Occipital lobe (tissue), 2 donors: ENCODE results near the gene NGB. TPM values are rescaled to one million over a fixed set of nuclear protein-coding genes. Genes with fewer than 3 reads are reported as not detected.

Source experiments
- DNase-seq: peaks from one replicate; lab custom pipeline; 2025; lab: John Stamatoyannopoulos, UW
- total RNA-seq: library from RNA; depleted of rRNA; stranded (reverse); fragments of >200 nt; gene quantifications from one replicate; pipeline ENCODE4 v1.2.3, GENCODE V29; 2014

NGB gene
- total RNA-seq, 1 donor from 2014 or later, result 4.1 TPM

DNA sequence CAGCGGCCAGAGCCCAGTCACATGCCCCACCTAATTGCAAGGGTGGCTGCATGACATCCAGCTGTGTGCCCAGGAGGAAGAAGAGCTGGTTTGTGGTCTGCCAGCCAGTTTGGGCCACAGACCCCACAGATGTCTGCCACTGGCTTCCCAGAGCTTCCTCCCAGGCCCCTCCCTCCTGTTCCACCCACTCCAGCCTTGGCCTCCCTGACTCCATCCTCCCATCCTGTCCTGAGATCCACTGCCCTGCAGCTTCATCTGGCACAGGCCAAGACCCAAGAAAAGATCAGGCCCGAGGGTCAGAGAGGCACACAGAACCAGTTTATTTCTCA is 5.9 kb downstream of the NGB start:
- no peak for DNase-seq

DNA sequence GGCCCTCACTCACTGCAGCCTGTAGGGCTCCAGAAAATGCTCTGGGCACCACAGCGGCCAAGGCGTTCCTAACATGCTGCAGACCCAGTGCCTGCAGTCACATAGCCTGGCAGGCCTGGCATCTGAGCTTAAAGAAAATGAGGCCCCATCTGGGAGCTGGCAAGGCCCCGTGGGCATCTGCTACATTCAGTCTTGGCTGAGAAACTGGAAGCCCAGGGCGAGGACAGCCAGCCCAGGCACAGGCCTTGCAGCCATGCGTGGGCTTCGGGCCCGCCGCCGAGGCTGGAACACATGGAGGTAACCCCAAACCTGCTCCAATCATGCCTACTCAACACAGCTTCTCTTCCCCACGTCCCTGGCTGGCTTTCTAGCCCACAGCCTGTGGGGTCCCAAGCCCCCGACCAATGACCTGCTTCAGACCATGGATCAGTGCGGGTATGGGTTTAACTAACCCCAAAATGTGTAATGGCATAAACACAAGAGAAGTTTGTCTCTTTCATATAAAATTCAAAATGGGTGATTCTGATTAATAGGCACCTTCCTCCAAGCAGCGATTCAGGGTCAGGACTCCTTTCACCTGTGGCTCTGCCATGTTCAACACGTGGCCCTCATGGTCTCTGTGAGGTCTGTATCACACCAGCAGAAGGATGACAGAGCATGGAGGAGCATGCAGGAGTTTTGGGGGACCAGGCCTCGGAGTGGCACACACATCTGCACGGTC is 6.4 kb downstream of the NGB start:
- DNase-seq, result no peak

DNA sequence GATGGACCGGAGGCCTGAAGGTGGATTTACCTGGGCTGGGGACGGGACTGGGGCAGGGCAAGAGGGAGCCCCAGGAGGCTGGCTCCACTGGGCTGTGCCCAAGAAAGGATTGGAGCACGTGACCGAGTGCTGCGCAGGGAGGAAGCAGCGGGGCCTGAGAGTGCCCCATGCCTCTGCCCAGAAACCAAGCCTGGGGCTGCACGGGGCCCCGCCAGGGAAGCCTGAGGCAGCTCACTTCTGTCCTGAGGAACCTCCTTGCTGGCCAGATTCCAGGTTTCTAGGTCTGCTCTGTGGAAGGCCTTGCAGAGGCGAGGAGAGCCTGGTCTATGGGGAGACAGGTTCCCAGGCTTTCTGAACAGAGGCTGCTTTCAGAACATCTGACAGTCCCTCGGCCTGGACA is 10.4 kb downstream of the NGB start:
- no peak for DNase-seq

DNA sequence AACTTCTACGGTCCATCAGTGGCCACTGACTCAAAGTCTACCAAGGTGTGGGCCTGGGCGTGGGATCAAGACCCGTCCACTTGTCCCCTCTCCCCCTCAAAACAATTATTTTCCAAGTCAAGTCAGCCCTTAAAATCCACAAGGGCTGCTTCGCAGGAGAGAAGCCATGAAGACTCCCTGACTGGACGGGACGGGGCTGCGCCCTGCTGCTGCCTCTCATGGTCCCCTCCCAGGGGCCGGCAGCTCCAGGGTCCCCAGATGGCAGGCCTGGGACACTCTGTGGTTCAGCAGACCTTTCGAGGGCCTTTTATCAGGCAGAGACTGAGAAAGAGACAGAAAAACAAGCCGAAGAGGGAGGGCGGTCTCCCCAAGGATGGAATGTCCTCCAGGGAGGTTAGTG is 10.8 kb downstream of the NGB start:
- DNase-seq, result no peak

DNA sequence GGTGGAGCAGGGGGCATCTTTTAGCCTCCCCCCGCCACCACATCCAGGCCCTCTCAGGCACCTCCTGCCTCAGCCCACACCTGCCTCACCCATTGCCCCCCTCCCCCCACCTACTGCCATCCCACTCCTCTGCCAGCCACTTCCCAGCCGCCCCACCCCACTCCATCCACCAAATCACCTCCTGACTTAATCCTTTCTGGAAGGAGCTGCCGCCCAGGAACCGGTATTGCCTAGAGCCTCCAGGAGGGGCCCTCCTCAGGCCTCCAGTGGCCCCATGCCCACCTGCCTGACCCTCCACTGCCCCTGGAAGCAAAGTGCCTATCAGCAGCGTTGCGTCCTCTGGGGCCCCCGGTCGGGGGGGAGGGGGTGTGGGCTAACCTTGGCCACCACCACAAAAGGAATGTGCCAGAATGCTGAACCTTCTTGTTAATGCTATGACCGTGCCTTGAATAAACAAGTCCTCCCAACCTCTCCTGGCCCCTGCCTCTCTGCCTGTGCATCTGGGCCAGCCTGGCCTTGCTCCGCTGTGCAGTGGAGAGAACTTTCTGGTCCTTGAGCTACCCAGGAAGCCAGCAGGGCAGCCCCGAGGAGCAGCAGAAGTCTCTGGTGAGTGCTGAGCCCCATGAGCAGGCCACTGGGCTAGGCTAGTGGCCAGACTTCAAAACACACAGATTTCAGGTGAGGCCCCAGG is 11.8 kb downstream of the NGB start:
- no peak for DNase-seq

DNA sequence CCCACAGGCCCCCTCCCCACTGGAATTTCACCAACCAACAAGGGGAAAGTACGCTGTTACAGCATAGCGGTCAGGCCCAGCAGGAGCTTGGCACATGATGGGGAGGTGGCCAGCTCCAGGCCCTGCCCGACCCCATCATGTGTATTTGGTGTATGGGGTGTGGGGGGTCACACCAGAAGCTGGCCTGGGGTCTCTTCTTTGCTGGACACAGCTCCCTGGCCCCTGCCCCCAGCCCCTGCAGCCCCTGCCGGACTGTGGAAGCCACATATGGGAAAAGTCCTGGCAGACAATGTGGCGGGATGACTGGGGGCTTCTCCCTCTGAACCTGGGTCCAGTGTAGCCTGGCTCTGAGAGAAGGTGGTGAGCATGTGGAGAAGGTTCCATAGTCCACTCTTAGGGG is 12.4 kb downstream of the NGB start:
- no peak for DNase-seq

DNA sequence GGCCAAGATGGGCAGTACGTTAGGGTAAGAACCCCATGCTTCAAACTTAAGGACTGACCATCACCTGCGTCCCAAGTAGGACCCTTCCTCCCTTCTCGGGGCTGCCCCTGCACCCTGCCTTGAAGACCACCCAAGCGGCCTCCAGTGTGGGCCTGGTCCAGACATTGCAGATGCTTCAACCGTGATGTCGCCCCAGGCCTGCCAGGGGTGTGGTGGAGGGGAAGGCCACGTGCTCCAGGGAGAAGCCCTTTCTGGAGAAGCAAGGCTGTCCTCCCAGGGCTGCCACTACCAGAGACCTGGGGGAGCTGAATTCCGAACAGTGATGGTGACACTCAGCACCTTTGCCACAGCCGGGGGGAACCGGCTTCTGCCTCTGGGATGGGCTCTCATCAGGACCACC is 13.3 kb downstream of the NGB start:
- no peak for DNase-seq

DNA sequence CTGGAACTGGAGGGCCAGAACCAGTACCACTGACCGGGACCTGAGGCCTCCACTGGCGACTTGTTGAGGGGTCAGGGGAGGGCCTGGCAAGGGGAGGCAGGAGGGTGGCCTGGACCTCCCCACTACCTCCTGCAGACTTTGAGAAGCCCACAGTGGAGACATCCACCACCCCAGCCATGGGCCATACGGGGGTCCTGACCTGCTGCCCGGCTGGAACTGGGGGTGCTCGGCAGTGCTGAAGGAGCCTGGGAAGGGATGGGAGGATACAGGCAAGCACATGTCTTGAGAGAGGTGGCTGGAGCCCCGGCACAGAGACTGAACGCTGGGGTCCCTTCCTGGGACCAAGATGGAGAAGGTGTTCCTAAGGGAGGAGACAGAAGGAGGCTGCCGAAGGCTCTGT is 14.3 kb downstream of the NGB start:
- no peak for DNase-seq

DNA sequence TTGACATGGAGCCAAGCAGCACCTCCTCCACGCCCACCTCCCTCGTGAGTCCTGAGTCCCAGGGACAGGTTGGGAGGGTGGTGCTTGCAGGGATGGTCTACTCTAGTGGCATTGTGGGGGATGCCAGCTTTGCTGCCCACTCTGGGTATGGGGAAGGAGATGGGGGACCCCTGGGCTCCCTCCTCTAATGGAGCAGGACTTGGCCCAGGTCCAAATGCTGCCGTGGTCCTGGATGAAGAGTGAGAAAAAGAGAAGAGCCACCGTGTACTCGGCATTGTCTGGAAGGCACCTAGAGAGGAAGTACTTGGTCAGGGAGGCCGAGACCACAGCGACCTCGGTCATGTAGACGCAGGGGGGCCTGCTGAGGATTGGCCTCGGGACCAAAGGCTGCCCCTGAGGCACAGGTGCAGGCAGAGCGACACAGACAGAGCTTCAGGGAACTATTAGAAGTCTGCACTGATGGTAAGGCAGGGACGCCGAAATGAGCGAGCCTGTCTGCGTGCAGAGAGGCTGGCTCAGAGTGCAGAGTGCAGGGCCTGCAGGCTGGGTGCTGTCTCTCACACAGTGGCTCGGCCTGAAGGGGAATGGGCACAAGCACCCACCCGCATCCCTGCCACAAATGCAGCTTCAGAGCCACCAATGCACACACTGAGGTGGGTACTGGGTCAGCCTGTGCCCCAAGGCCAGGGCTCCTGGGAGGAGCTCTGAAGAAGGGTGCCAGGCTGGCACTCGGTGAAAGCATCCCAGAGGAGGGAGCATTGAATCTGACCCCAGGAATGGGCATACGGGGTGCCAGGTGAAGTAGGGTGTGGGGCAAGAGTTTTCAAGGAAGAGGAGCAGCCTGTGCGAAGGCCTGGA is 17.4 kb downstream of the NGB start:
- DNase-seq, result no peak

DNA sequence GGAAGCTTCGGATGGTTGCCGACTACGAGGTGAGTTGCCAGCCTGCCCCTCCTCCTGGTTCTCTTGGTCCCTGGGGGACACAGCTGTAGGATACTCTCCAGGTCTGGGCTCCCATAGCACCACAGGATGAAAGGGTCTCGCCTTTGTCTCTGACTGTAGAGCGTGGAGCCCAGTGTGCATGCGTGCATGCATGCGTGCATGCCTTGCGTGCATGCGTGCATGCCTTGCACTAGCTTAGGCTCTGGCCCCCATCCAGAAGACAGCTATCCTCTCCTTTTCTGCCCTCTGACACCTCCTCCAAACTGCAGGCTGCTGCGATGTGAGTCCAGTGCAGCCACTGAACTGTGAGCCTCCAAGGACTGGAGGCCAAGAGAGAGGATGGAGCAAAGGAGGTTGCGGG is 19.1 kb downstream of the NGB start:
- DNase-seq, result no peak

DNA sequence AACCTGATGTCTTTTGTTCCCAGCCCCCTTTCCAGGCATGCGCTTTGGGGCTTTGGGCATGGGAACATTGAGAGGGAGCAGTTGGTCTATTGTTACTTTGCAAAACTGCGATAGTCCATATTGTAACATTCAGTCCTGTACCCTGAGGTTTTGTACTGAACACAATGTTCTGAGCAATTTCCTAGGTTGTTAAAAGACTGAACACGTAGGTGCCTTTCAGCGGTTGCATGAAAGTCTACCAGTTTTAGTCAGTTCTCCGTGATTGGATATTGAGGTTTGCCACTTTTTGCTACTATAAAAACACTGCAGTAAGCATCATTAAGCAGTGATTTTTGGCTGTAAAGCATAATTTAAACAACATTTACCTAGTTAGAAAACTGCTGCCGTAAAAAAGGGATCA is 20.1 kb downstream of the NGB start:
- no peak for DNase-seq

DNA sequence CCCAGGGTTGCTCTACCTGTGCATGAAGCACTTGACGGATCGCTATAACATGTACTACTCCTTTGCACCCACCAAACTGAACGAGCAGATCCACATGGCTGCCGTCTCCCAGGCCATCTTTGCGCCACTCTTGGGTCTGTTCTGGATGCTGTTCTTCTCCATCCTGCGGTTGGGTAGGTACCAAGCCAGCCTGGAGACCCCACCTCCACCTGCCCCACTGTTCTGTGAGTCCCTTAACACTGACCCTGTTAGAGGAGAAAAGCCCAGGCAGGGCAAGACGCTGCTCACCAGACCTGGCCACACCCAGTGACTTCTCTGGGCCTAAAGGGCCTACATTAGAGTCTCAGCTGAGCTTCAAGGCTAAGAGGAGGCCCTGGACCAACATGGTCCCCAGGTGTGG is 21.7 kb downstream of the NGB start:
- DNase-seq, result no peak

DNA sequence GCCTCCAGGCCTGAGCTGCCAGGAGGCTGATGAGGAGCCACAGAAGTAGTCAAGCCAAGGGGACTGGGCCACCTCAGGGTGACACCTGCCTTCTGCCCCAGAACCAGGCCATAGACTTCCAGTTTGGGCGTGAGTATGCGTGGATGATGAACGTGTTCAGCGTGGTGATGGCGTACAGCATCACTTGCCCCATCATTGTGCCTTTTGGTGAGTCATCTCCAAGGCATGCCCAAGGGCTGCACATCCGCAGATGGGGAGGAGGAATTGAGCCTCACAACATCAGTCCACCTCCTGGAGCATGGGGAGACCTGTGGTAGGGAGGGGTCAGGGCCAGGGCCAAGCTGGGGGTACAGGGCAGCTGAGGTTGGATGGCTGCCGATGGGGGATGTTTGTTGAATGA is 22.3 kb downstream of the NGB start:
- no peak for DNase-seq

DNA sequence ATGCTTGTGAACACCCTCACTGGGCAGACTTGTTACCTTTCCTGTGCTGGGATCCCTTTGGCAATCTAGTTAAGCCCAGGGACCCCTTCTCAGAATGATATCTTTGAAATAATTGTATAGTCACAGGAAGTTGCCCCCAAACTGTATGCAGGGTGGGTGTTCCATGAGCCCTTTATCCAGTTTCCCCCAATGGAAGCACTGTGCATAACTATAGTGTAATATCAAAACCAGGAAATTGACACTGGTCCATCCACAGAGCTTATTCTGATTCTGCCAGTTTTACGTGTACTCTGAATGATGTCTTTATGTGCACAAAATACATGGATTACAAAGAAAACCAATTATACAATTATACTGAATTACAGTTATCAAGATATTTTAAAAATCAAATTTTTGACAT is 24.2 kb downstream of the NGB start:
- no peak for DNase-seq

DNA sequence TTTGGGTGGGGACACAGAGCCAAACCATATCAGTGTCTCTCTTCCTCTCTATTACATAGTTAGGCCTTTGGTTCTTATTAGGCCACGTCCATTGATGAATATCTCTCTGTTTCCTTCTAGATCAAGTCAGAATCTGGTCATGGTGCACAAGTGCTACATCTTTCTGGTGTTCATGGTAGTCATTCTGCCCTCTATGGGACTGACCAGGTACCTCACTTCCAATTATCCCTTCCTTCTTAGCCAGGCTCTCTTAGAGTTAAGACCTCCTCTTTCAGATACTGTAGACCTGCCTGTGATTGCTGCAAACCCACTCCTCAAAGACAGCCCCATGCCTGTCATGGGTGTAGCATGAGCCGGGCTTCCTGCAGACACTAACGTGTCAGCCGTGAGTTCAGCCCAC is 25.2 kb downstream of the NGB start:
- DNase-seq, result no peak

DNA sequence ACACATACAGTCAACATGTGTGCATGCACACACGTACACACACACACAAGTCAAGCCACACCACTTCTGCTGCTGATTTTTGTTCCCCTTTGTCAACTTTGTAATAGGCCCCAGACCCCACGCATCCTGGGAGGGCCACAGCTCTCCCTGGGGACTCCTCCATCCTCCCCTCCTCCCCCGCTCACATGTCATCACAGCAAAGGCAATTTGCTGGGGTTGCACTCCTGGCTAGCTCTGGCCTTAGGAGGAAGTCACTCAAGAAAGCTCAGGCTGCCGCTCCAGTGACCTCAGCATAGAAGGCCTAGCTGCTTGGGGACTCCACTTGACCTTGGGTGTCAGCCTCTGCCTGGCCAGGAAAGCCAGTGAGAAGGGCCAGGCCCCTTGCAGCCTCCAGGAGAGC is 27.2 kb downstream of the NGB start:
- no peak for DNase-seq

DNA sequence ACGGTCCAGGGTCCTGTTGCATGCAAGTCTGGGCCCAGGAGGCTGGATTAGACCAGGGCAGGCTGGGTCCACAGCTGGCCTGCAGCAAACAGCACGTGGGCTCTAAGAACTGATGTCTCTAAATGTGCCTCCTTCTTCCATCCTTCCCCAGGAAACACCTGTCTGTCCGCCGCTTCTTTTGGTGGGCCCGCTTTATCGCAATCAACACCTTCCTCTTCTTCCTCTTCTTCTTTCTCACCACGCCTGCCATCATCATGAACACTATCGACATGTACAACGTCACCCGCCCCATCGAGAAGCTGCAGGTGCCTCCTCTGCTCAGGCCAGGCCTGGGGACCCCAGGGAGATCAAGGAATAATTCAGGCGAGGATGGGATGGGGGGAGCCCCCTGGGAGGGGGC is 28.3 kb downstream of the NGB start:
- DNase-seq, result no peak

DNA sequence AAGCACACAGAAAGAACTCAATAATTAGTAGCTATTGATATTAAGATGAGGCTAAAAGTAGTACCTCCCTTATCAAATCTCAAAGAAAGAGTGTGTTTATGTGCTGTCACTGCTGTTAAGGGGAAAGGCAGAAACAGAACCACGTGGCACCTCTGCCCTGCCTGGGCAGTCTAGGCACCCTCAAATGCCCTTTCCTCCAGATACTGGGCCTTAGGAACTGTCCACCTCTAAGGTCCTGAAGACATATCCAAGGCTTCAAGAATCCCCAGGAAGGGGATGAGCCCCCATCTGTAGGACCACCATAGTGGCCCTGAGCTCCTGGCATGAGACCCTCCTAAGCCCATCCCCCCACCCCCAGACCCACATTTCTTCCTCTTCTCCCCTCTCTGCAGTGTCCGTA is 29.1 kb downstream of the NGB start:
- no peak for DNase-seq

DNA sequence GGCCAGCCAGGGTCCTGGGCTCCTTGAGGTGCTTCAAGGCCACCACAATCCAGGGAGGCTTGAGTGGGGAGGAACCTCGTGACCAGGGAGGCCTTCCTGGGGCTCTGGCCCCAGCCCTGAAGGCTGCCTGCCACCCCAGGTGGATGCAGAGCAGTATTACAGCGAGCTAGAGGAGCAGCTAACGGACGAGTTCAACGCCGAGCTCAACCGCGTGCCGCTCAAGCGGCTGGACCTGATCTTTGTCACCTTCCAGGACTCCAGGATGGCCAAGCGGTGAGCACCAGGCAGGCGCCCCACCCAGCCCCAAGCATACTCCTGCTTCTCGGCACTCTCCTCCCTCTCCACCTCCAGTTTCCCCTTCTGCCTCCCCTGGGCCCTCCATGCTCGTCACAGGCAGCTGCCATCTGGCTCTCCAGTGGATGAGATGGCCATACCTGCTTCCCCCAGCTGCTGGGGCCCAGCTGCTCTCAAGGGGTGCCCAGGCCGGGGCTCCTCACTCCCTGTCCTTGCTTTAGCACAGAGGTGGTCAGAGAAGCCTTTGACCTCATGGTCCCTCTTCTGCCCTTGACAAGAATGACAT is 30.6 kb downstream of the NGB start:
- no peak for DNase-seq

DNA sequence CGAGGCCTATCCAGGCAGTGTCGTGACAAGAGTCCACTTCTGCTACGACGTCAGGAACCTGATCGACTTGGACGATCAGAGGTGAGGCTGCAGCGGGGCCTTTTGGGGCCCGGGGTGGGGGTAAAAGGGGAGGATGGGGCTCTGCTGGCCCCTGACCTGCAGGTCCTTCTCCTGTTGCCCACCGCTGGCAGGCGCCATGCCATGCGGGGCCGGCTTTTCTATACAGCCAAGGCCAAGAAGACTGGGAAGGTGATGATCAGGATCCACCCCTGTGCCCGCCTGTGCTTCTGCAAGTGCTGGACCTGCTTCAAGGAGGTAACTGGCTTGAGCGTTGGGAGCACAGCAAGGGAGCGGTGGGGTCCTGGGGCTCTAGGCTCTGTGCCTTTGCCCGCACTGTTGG is 31.6 kb downstream of the NGB start:
- no peak for DNase-seq

DNA sequence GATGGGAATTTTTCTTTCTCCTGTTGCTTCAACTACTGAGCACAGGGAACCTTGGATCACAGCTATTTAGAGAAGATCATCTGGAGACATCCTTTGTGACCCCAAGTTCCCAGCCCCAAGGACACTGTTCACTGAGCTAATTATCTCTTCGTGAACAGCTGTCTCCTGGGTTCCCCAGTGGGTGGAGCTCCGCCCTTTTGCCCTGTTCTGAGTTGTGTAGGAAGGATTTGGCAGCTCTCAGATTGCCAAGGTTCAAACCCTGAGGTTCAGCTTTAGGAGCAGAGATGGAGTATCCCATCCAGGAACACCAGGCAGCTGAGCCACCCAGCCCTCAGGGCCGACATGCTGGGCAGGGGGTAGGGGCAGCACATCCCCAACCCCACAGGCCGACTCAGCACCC is 32.0 kb downstream of the NGB start:
- no peak for DNase-seq

DNA sequence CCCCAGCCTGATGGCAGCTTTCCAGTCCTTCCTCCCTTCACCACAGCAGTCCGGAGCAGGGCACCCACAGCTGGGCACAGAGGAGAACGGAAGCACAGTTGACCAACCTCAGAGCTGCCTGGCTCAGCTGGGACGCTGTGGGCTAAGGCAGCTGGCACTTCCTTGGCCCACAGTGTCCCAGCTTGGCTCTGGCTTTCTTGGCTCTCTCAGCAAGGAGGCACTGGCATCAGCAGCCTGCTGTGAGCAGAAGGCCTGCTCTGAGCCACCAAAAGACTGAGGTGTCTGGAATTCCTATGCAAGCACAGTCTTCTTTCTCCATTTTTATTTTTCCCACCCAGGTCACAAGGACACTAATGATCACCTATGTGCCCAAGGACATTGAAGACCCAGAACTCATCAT is 32.6 kb downstream of the NGB start:
- no peak for DNase-seq
